Mononuclear cell (primary cell): ENCODE measurements around the gene SMARCD1. TPM values are rescaled to one million over a fixed set of nuclear protein-coding genes. Genes with fewer than 3 reads are reported as not detected.

ENCODE experiments used
- H3K27me3 ChIP-seq: 2 replicates; pipeline ENCODE4 v1.6.0; 2011; ENCODE audit warnings: low read length, control low read depth; ENCODE audit not compliant: insufficient read depth
- H3K4me1 ChIP-seq: 2 replicates; pipeline ENCODE4 v1.5.1; 2011; ENCODE audit warnings: mild to moderate bottlenecking, low read length, control low read depth; ENCODE audit not compliant: insufficient read depth
- H3K4me3 ChIP-seq: 2 replicates; pipeline ENCODE4 v1.5.1; 2011; ENCODE audit warnings: mild to moderate bottlenecking, low read length, moderate library complexity
- H3K9me3 ChIP-seq: 2 replicates; pipeline ENCODE4 v1.5.1; 2011; ENCODE audit warnings: low read depth, mild to moderate bottlenecking, control low read depth, low read length
- total RNA-seq: library from RNA; depleted of rRNA; stranded (reverse); fragments of >200 nt; gene quantifications from one replicate; pipeline ENCODE4 v1.2.3, GENCODE V29; 2012

SMARCD1 gene
- total RNA-seq, 1 donor = 74.3 TPM

- H3K9me3 ChIP-seq = no peaks in the 10 kb centered on the region
- H3K27me3 ChIP-seq = peaks cover 10% of the 10 kb centered on the region
- H3K4me1 ChIP-seq = peaks cover 13% of the 10 kb centered on the region
- H3K4me3 ChIP-seq = no peak overlapping the region
Observed at GRCh38 chr12:50062728-50063460, 22.2 kb upstream of the SMARCD1 start.

GRCh38 chr12:50065726-50066310 lies 19.3 kb upstream of the SMARCD1 start:
- peaks cover 3% of the 10 kb centered on the region for H3K27me3 ChIP-seq

GRCh38 chr12:50066402-50066801 lies 18.7 kb upstream of the SMARCD1 start:
- Histone ChIP-seq H3K4me1 (peaks cover 5% of the 10 kb centered on the region), H3K27me3 (peaks cover under 1% of the 10 kb centered on the region), H3K9me3 (no peaks in the 10 kb centered on the region), H3K4me3 (no peak overlapping the region)

More at GRCh38 chr12:50065726-50066310, 19.3 kb upstream of the SMARCD1 start:
- peaks cover 5% of the 10 kb centered on the region for H3K4me1 ChIP-seq
- no peaks in the 10 kb centered on the region for H3K9me3 ChIP-seq
- H3K4me3 ChIP-seq = no peak overlapping the region

- Histone ChIP-seq H3K27me3 (no peaks in the 10 kb centered on the region), H3K9me3 (no peaks in the 10 kb centered on the region), H3K4me3 (no peak overlapping the region), H3K4me1 (peaks cover 5% of the 10 kb centered on the region)
Observed at GRCh38 chr12:50069069-50069468, 16.1 kb upstream of the SMARCD1 start.

GRCh38 chr12:50069539-50069938 lies 15.6 kb upstream of the SMARCD1 start:
- Histone ChIP-seq H3K4me3 (no peak overlapping the region), H3K4me1 (peaks cover 5% of the 10 kb centered on the region)

GRCh38 chr12:50070314-50071060 lies 14.7 kb upstream of the SMARCD1 start:
- Histone ChIP-seq H3K9me3 (no peaks in the 10 kb centered on the region), H3K27me3 (no peaks in the 10 kb centered on the region), H3K4me1 (peaks cover 5% of the 10 kb centered on the region), H3K4me3 (no peak overlapping the region)

More at GRCh38 chr12:50069539-50069938, 15.6 kb upstream of the SMARCD1 start:
- no peaks in the 10 kb centered on the region for H3K27me3 ChIP-seq
- no peaks in the 10 kb centered on the region for H3K9me3 ChIP-seq

- Histone ChIP-seq H3K9me3 (no peaks in the 10 kb centered on the region), H3K4me1 (peaks cover 5% of the 10 kb centered on the region), H3K27me3 (no peaks in the 10 kb centered on the region), H3K4me3 (no peak overlapping the region)
Observed at GRCh38 chr12:50072198-50072907, 12.8 kb upstream of the SMARCD1 start.

- no peaks in the 10 kb centered on the region for H3K9me3 ChIP-seq
- H3K4me3 ChIP-seq = no peak overlapping the region
- H3K4me1 ChIP-seq = peaks cover 5% of the 10 kb centered on the region
- H3K27me3 ChIP-seq = no peaks in the 10 kb centered on the region
Observed at GRCh38 chr12:50073206-50073605, 11.9 kb upstream of the SMARCD1 start.

- no peaks in the 10 kb centered on the region for H3K27me3 ChIP-seq
- peaks cover 5% of the 10 kb centered on the region for H3K4me1 ChIP-seq
- no peak overlapping the region for H3K4me3 ChIP-seq
- no peaks in the 10 kb centered on the region for H3K9me3 ChIP-seq
Observed at GRCh38 chr12:50073712-50074111, 11.4 kb upstream of the SMARCD1 start.

GRCh38 chr12:50074936-50075807 lies 10.0 kb upstream of the SMARCD1 start:
- Histone ChIP-seq H3K27me3 (no peaks in the 10 kb centered on the region), H3K9me3 (no peaks in the 10 kb centered on the region), H3K4me3 (no peak overlapping the region), H3K4me1 (peaks cover 3% of the 10 kb centered on the region)

- Histone ChIP-seq H3K4me3 (no peak overlapping the region), H3K27me3 (no peaks in the 10 kb centered on the region), H3K9me3 (no peaks in the 10 kb centered on the region), H3K4me1 (no peaks in the 10 kb centered on the region)
Observed at GRCh38 chr12:50075808-50076170, 9.4 kb upstream of the SMARCD1 start.

- H3K4me1 ChIP-seq = no peaks in the 10 kb centered on the region
- H3K9me3 ChIP-seq = no peaks in the 10 kb centered on the region
- H3K4me3 ChIP-seq = no peak overlapping the region
- H3K27me3 ChIP-seq = no peaks in the 10 kb centered on the region
Observed at GRCh38 chr12:50077099-50077498, 8.0 kb upstream of the SMARCD1 start.

GRCh38 chr12:50078281-50078680 lies 6.9 kb upstream of the SMARCD1 start:
- Histone ChIP-seq H3K4me1 (no peaks in the 10 kb centered on the region), H3K9me3 (no peaks in the 10 kb centered on the region), H3K4me3 (no peak overlapping the region), H3K27me3 (no peaks in the 10 kb centered on the region)

- no peak overlapping the region for H3K4me3 ChIP-seq
- no peaks in the 10 kb centered on the region for H3K9me3 ChIP-seq
- peaks cover 7% of the 10 kb centered on the region for H3K4me1 ChIP-seq
- no peaks in the 10 kb centered on the region for H3K27me3 ChIP-seq
Observed at GRCh38 chr12:50079771-50080170, 5.4 kb upstream of the SMARCD1 start.
